H9 (cell line): Measurements from ENCODE around the gene TMEM238. TPM values are rescaled to one million over a fixed set of nuclear protein-coding genes. Genes with fewer than 3 reads are reported as not detected.

Experiments
- DNase-seq: peaks from one replicate; pipeline ENCODE4 v3.0.0-alpha.2; 2017
- H2AFZ ChIP-seq: one replicate; pipeline ENCODE4 v1.6.1; 2013; ENCODE audit warnings: mild to moderate bottlenecking, low read length, control low read depth, moderate library complexity
- H2AK5ac ChIP-seq: 2 replicates; pipeline ENCODE4 v1.6.1; 2013; ENCODE audit warnings: low read length, control low read depth, mixed read lengths; ENCODE audit not compliant: insufficient read length
- H2BK120ac ChIP-seq: one replicate; pipeline ENCODE4 v1.6.1; 2013; ENCODE audit warnings: low read depth, mild to moderate bottlenecking, low read length, control low read depth, inconsistent platforms; ENCODE audit not compliant: poor library complexity, severe bottlenecking
- H2BK12ac ChIP-seq: 2 replicates; pipeline ENCODE4 v1.6.1; 2013; ENCODE audit warnings: low read length, control low read depth, mixed read lengths, low read depth; ENCODE audit not compliant: insufficient read length
- H2BK15ac ChIP-seq: 2 replicates; pipeline ENCODE4 v1.6.1; 2013; ENCODE audit warnings: low read depth, low read length, control low read depth
- H2BK20ac ChIP-seq: one replicate; pipeline ENCODE4 v1.6.1; 2013; ENCODE audit warnings: low read depth, mild to moderate bottlenecking, low read length, control low read depth, inconsistent platforms; ENCODE audit not compliant: poor library complexity, severe bottlenecking
- H2BK5ac ChIP-seq: 2 replicates; pipeline ENCODE4 v1.6.1; 2013; ENCODE audit warnings: low read length, control low read depth, mixed read lengths; ENCODE audit not compliant: insufficient read length
- H3K14ac ChIP-seq: 2 replicates; pipeline ENCODE4 v1.6.1; 2013; ENCODE audit warnings: low read length, control low read depth; ENCODE audit not compliant: insufficient read depth
- H3K18ac ChIP-seq: 2 replicates; pipeline ENCODE4 v1.6.1; 2013; ENCODE audit warnings: low read depth, mild to moderate bottlenecking, mixed read lengths, low read length, control low read depth; ENCODE audit not compliant: insufficient read length
- H3K23ac ChIP-seq: 2 replicates; pipeline ENCODE4 v1.6.1; 2013; ENCODE audit warnings: low read length, control low read depth, mixed read lengths, low read depth; ENCODE audit not compliant: insufficient read length
- H3K23me2 ChIP-seq: 2 replicates; pipeline ENCODE4 v1.6.1; 2013; ENCODE audit warnings: low read depth, mild to moderate bottlenecking, mixed read lengths, low read length, control low read depth; ENCODE audit not compliant: insufficient read length, poor library complexity, severe bottlenecking
- H3K27ac ChIP-seq: 2 replicates; pipeline ENCODE4 v1.5.1; 2013; ENCODE audit warnings: low read length, control low read depth, mixed read lengths, low read depth; ENCODE audit not compliant: insufficient read length
- H3K27me3 ChIP-seq: 2 replicates; pipeline ENCODE4 v1.6.1; 2013; ENCODE audit warnings: low read length, control low read depth, inconsistent platforms; ENCODE audit not compliant: insufficient read depth
- H3K4ac ChIP-seq: 2 replicates; pipeline ENCODE4 v1.6.1; 2013; ENCODE audit warnings: low read depth, mild to moderate bottlenecking, control low read depth, inconsistent platforms, low read length, moderate library complexity
- H3K4me1 ChIP-seq: 2 replicates; pipeline ENCODE4 v1.6.1; 2013; ENCODE audit warnings: low read length, control low read depth, inconsistent platforms; ENCODE audit not compliant: insufficient read depth
- H3K4me2 ChIP-seq: 2 replicates; pipeline ENCODE4 v1.6.1; 2013; ENCODE audit warnings: low read length, control low read depth, mixed read lengths; ENCODE audit not compliant: insufficient read length, insufficient read depth
- H3K56ac ChIP-seq: 2 replicates; pipeline ENCODE4 v1.6.1; 2013; ENCODE audit warnings: low read depth, mild to moderate bottlenecking, mixed read lengths, low read length, control low read depth; ENCODE audit not compliant: insufficient read length
- H3K79me1 ChIP-seq: 2 replicates; pipeline ENCODE4 v1.6.1; 2013; ENCODE audit warnings: low read depth, mild to moderate bottlenecking, moderate library complexity, low read length, control low read depth, inconsistent platforms; ENCODE audit not compliant: insufficient read depth, poor library complexity, severe bottlenecking
- H3K79me2 ChIP-seq: 2 replicates; pipeline ENCODE4 v1.6.1; 2013; ENCODE audit warnings: low read length, control low read depth, inconsistent platforms; ENCODE audit not compliant: insufficient read depth
- H3K9ac ChIP-seq: 2 replicates; pipeline ENCODE4 v1.6.1; 2013; ENCODE audit warnings: low read length, control low read depth, mixed read lengths; ENCODE audit not compliant: insufficient read length; ENCODE audit errors: extremely low read depth
- H3K9me3 ChIP-seq: one replicate; pipeline ENCODE4 v1.6.1; 2013; ENCODE audit warnings: low read depth, low read length, inconsistent platforms; ENCODE audit not compliant: control insufficient read depth
- H3T11ph ChIP-seq: one replicate; pipeline ENCODE4 v1.6.1; 2013; ENCODE audit warnings: mild to moderate bottlenecking, low read length, control low read depth, inconsistent platforms
- H4K20me1 ChIP-seq: one replicate; pipeline ENCODE4 v1.6.1; 2013; ENCODE audit not compliant: control insufficient read depth, insufficient read length, insufficient read depth
- H4K5ac ChIP-seq: 2 replicates; pipeline ENCODE4 v1.6.1; 2013; ENCODE audit warnings: low read depth, mild to moderate bottlenecking, mixed read lengths, low read length, control low read depth; ENCODE audit not compliant: insufficient read length
- H4K8ac ChIP-seq: replicated peaks from 2 replicates; pipeline ENCODE4 v1.6.1; 2013; ENCODE audit warnings: low read length, control low read depth, mixed read lengths, low read depth; ENCODE audit not compliant: insufficient read length
- H4K91ac ChIP-seq: 2 replicates; pipeline ENCODE4 v1.6.1; 2013; ENCODE audit warnings: low read depth, mild to moderate bottlenecking, moderate library complexity, mixed read lengths, low read length, control low read depth; ENCODE audit not compliant: insufficient read length
- H3K27ac Mint-ChIP-seq, 3 experiments: 2 replicates in 2 of 3; 3 replicates in 1 of 3; pipeline ENCODE4 v1.8.0; 2020 to 2021; ENCODE audit warnings: mixed read lengths in 3 of 3, mild to moderate bottlenecking in 1 of 3, moderate library complexity in 1 of 3
- H3K27me3 Mint-ChIP-seq: 2 replicates; pipeline ENCODE4 v1.8.0; 2021; ENCODE audit warnings: low read depth, mild to moderate bottlenecking, moderate library complexity, mixed read lengths
- H3K36me3 Mint-ChIP-seq, 3 experiments: 2 replicates in 2 of 3; 3 replicates in 1 of 3; pipeline ENCODE4 v1.8.0; 2020 to 2021; ENCODE audit warnings: low read depth in 3 of 3, mixed read lengths in 3 of 3; ENCODE audit not compliant: insufficient read depth in 1 of 3
- H3K4me1 Mint-ChIP-seq, 2 experiments: 2 replicates each; pipeline ENCODE4 v1.8.0; 2020; ENCODE audit warnings: mixed read lengths in 2 of 2
- H3K4me3 Mint-ChIP-seq, 2 experiments: 2 replicates in 1 of 2; 3 replicates in 1 of 2; pipeline ENCODE4 v1.8.0; 2020 to 2021; ENCODE audit warnings: mild to moderate bottlenecking in 2 of 2, mixed read lengths in 2 of 2, moderate library complexity in 1 of 2
- H3K9me3 Mint-ChIP-seq, 2 experiments: 2 replicates in 1 of 2; 3 replicates in 1 of 2; pipeline ENCODE4 v1.8.0; 2020; ENCODE audit warnings: mild to moderate bottlenecking in 2 of 2, mixed read lengths in 2 of 2, moderate library complexity in 1 of 2
- CTCF ChIP-seq: fragments of 200-600 bp; sonication (generic); conservative IDR thresholded peaks from 3 replicates; pipeline ENCODE4 v1.8.0; 2021; ENCODE audit warnings: antibody characterized with exemption, mild to moderate bottlenecking
- WGBS: extraction: QIAGEN DNeasy Blood & Tissue Kit; methylation state at CpG from one replicate; pipeline ENCODE4 v1.1.7; 2013; ENCODE audit warnings: missing lambda C conversion rate, low lambda C conversion rate, mixed read lengths; ENCODE audit not compliant: insufficient read length; ENCODE audit errors: extremely low coverage; 5-methylcytosine and 5-hydroxymethylcytosine counted together
- total RNA-seq: library from RNA; stranded (reverse); gene quantifications from 2 replicates; pipeline ENCODE4 v1.2.1, GENCODE V29; 2021

The TMEM238 gene
- total RNA-seq, 1 experiment from 2014 or later = 4.8 TPM

GRCh38 chr19:55341171-55341588 is 42.9 kb downstream of the TMEM238 start:
- Histone ChIP-seq H2BK5ac (no peak overlapping the region), H3K14ac (no peak overlapping the region), H2BK120ac (no peak overlapping the region), H3K18ac (no peak overlapping the region), H3K79me2 (no peaks in the 10 kb centered on the region), H3K9me3 (no peaks in the 10 kb centered on the region), H3K4me2 (peak overlapping the region; percentile 74), H3K23me2 (peaks cover 17% of the 10 kb centered on the region), H2BK20ac (no peak overlapping the region), H2AFZ (no peak overlapping the region), H3K4me1 (no peaks in the 10 kb centered on the region; the same call in 1 of the 2 replicates), H2AK5ac (no peak overlapping the region), H4K5ac (no peak overlapping the region), H2BK12ac (no peak overlapping the region), H3K27me3 (no peaks in the 10 kb centered on the region; the same call in 1 of the 2 replicates), H4K8ac (no peak overlapping the region), H4K91ac (no peak overlapping the region), H3K23ac (no peak overlapping the region), H2BK15ac (no peak overlapping the region), H3K56ac (no peak overlapping the region), H3K79me1 (no peaks in the 10 kb centered on the region), H3K9ac (no peak overlapping the region), H3T11ph (no peak overlapping the region), H3K4ac (no peak overlapping the region), H4K20me1 (no peaks in the 10 kb centered on the region), H3K27ac (no peak overlapping the region)
- peaks cover 17% of the 10 kb centered on the region for H3K27me3 Mint-ChIP-seq
- H3K27ac Mint-ChIP-seq = peak overlapping the region; percentile 59 to 95 (median 95); a peak in 6 of 7 replicates
- H3K4me3 Mint-ChIP-seq = peak overlapping the region; percentile 84 to 96
- peaks cover 27 to 44% (median 43%) of the 10 kb centered on the region in 3 experiments; a peak in 6 of 7 replicates for H3K36me3 Mint-ChIP-seq
- H3K9me3 Mint-ChIP-seq = no peaks in the 10 kb centered on the region; a peak in 1 of 5 replicates
- no CpG with 5 or more reads among the region's 15 CpGs for WGBS
- TF ChIP-seq CTCF = no peak
- H3K4me1 Mint-ChIP-seq = peaks cover 21 to 41% of the 10 kb centered on the region in 2 experiments
- peak; percentile 90 for DNase-seq
